Astrocyte of the cerebellum (primary cell): Measurements from ENCODE around the gene TENM4.
A peak's percentile ranks its signal among the peaks of the same experiment; 100 is the strongest.

Source experiments
- DNase-seq: peaks from one replicate; pipeline ENCODE4 v3.0.0-alpha.2; 2011; ENCODE audit warnings: low read depth
- H3K4me3 ChIP-seq: 2 replicates; pipeline ENCODE4 v1.5.1; 2011; ENCODE audit warnings: mild to moderate bottlenecking, low read depth, low read length, moderate library complexity
- CTCF ChIP-seq: IDR thresholded peaks from 2 replicates; pipeline ENCODE4 v1.5.1; 2012; ENCODE audit warnings: low read length, low read depth, moderate library complexity, mild to moderate bottlenecking; ENCODE audit errors: missing control alignments
- in situ Hi-C: cut with HindIII; loops from 2 replicates; pipeline ENCODE4 v1.10.0; 2017; ENCODE audit warnings: low sequenced_read_pairs

TENM4 gene

GRCh38 chr11:79155237-79155636, 285.6 kb downstream of the TENM4 start:
- no peak for DNase-seq

DNA sequence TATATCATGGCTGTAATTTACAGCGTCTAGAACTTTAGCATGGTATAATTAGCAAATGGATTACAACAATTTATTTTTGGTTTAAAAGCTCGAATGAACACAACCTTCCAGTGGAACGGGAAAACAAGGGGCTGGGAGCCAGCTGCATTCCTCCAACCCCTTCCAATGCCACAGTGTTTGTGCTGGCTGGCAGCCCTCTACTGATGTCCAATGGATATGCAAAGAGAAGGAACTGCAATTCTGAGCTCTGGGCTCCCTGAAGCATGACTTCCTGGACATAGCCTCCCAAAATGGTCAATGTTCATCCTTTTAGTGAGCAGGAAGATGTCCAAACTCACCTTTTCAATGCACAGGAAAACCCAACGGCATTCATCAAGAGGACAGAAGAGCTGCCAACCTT, 288.3 kb downstream of the TENM4 start:
- no peak overlapping the region for H3K4me3 ChIP-seq
- in situ Hi-C loops, result no loop called here
- DNase-seq, result peak; percentile 69
- no peak for TF ChIP-seq CTCF

More at GRCh38 chr11:79155237-79155636, 285.6 kb downstream of the TENM4 start:
- in situ Hi-C loops, result no loop called here
- TF ChIP-seq CTCF, result no peak
- no peak overlapping the region for H3K4me3 ChIP-seq

DNA sequence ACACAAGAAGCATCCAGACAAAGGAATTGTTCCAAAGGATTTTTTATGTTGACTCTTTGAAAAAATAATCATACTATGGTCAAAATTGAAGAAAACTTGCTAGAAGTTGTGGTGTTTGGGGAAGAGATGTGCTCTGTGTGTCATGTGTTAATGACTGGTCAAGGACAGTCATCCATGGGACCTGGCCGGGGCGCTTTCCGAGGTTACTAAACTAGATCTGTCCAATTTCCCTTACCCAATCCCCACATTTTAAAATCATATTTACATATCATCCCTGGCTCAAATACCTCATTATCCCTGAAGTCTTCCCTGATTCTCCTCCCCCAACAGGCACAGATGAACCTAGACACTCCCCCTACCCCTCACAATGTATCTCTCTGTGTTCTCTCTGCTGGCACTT, 289.4 kb downstream of the TENM4 start:
- no peak for TF ChIP-seq CTCF
- DNase-seq, result no peak
- in situ Hi-C loops, result no loop called here
- no peak overlapping the region for H3K4me3 ChIP-seq

DNA sequence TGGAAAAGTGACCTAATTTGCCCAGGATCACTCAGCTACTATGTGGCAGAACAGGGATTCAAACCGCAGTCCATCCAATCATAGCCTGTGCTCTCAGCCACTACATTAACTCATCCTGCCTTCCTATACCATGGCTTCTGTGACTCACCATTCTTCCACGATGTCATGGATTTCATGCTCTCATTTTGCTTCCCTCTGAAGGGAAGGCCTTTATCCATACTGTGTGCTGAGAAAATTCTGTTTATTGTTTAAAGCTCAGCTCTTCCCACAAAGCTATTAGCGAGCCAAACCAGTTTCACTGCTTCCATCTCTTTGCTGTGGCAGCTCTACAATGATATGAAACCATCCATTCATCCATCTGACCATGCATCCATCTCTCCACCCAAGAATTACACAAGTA, 289.9 kb downstream of the TENM4 start:
- peak; percentile 29 for DNase-seq
- no peak overlapping the region for H3K4me3 ChIP-seq
- no peak for TF ChIP-seq CTCF
- in situ Hi-C loops, result no loop called here

DNA sequence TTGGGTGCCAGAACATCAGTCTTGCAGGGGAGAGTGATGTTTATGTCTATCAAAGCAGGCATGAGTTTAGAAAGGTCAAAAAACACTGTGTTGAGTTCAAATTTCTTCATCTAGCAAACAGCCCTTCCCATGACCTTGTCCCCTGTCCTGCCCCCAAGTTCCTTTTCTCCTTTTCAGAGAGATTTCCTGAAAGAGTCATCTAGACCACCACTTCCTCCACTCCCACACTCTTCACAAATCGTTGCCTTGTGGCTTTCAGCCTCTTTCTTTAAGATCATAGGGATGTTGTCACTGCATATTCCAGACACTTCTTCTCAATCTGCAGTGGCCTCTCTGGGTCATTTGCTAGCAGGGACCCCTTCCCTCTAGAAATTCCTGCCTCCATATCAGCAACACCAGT, 290.5 kb downstream of the TENM4 start:
- H3K4me3 ChIP-seq, result no peak overlapping the region
- TF ChIP-seq CTCF, result no peak
- DNase-seq, result no peak
- in situ Hi-C loops, result no loop called here

- H3K4me3 ChIP-seq, result no peak overlapping the region
- TF ChIP-seq CTCF, result no peak
- in situ Hi-C loops, result no loop called here
- no peak for DNase-seq
Observed at GRCh38 chr11:79147731-79148130, 293.1 kb downstream of the TENM4 start.

DNA sequence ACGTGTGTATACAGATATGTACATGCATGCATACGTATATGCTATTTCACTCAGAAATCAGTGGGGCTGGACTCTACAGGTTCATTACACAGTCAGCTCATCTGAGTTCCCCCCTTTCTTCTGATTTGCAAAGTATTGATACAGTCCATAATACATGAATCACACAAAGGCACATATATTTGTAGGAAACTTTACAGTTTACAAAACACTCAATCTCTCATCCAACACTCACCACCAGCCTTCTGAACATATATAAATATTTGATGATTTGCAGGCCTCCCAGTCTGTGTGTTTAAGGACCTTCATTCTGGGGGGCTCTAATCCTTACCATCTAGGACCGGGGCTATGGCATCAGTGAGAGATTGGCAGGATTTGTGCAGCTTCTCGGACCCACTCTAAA, 293.8 kb downstream of the TENM4 start:
- H3K4me3 ChIP-seq, result no peak overlapping the region
- in situ Hi-C loops, result no loop called here
- TF ChIP-seq CTCF, result no peak
- no peak for DNase-seq
